NCI-H526 treated with DMSO at 0.1 percent for 48 hours (cell line): Measurements from ENCODE around the gene SH3BP4.
A peak's percentile ranks its signal among the peaks of the same experiment; 100 is the strongest.

ENCODE experiments used
- DNase-seq: peaks from one replicate; lab custom pipeline; 2025; lab: John Stamatoyannopoulos, UW

Gene SH3BP4, protein sequence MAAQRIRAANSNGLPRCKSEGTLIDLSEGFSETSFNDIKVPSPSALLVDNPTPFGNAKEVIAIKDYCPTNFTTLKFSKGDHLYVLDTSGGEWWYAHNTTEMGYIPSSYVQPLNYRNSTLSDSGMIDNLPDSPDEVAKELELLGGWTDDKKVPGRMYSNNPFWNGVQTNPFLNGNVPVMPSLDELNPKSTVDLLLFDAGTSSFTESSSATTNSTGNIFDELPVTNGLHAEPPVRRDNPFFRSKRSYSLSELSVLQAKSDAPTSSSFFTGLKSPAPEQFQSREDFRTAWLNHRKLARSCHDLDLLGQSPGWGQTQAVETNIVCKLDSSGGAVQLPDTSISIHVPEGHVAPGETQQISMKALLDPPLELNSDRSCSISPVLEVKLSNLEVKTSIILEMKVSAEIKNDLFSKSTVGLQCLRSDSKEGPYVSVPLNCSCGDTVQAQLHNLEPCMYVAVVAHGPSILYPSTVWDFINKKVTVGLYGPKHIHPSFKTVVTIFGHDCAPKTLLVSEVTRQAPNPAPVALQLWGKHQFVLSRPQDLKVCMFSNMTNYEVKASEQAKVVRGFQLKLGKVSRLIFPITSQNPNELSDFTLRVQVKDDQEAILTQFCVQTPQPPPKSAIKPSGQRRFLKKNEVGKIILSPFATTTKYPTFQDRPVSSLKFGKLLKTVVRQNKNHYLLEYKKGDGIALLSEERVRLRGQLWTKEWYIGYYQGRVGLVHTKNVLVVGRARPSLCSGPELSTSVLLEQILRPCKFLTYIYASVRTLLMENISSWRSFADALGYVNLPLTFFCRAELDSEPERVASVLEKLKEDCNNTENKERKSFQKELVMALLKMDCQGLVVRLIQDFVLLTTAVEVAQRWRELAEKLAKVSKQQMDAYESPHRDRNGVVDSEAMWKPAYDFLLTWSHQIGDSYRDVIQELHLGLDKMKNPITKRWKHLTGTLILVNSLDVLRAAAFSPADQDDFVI

DNA sequence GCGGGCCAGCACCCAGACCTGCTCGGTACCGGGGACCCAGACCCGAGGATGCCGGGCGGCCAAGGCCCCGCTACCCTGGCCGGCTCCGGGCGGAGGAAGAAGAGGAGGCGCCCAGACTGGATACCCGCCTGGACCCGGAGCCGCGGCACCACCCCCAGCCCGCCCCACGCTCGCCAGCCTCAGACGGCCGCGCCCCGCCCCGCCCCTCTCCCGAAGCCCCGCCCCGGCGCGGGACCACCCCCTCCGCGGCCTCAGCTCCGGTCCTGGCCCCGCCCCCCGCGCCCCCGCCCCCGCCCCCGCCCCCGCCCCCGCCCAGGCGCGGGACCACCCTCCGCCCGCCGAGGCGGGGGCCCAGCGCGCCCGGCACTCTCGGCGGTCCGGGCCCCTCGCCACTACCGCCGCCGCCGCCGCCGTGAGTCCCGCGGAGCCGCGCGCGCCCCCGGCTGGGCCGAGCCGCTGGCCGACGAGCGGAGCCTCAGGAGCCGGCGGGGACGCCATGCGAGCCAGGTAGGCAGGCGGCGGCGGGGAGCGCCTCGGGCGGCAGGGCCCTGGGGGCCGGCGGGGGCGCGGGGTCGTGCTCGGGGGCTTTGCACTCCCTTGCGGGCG, at the start of gene SH3BP4:
Gene SH3BP4, plus strand, starts transcription at position 354 of the 606 bp plus-strand sequence. CDS start 82,986 bp downstream, outside the sequence.
- peak; percentile 30 for DNase-seq

DNA sequence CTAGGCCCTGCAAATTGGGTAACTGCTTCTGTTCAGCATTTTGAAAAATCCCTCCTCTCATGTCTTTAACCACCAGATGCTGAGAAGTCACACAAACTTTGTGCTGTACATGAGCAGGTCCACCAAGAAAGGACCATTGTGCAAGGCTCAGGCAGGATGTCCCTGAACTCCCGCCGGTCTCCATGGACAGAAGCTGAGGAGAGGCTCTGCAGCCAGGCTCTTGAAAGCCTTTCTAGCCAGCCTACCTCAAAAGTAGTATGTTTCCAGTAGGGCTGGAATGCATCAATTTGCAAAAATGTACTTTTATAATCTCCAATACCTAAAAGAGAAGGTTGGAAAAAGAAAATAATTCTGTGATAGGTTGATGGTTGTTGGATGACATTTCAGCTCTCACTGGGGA, 47.0 kb upstream of the SH3BP4 start:
- DNase-seq, result no peak

DNA sequence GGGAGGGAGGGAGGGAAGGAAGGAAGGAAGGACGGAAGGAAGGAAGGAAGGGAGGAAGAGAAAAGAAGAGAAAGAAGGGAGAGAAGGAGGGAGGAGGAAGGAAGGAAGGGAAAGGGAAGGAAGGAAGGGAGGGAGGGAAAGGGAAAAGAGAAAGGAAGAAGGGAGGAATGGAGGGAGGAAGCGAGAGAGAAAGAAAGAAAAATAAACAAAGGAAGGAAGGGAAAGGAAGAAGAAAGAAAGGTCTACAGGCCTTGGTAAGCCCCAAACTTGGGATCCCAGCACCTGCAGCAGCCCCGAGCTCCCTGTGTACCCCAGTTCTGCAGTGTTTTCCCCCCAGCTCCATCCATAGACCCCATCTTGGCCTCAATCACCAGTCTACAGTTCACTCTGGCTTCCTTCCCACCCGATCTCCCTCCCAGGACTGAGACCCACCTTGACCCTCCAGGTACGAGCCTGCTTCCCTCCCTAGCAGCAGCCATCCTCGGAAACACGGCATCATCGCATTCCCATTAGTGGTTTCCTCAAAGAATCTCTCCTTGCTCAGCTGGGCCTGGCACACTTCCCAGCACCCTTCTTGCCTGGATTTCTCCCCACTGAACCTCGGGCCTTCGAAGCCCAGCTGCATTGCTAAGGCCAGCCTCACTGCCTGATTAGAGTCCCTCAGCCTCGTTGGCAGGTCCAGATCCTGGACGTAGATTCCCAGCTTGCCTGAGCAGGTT, 46.1 kb upstream of the SH3BP4 start:
- DNase-seq, result no peak

DNA sequence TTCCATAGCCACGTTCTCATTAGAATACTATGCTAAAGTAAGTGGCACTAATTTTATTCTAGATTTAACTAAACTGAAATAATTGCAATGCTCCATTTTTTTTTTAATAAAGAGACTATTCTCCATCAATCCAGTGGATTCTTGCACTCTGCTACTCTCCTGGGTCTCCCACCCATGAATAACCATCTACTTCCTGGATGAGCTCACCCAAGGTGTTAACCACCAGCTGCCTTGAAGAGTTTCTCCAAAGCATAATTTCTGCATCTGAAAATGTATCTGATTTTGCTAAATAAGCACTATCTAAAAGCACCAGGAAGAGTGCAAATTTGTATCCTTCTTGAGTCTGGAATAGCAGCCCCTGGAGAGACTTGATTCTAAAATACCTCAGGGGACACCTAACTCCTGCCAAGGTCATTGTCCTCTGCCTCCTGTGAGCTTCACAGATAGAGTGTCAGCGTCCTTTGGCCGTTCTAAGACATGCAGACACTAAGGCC, 41.6 kb upstream of the SH3BP4 start:
- DNase-seq, result no peak

DNA sequence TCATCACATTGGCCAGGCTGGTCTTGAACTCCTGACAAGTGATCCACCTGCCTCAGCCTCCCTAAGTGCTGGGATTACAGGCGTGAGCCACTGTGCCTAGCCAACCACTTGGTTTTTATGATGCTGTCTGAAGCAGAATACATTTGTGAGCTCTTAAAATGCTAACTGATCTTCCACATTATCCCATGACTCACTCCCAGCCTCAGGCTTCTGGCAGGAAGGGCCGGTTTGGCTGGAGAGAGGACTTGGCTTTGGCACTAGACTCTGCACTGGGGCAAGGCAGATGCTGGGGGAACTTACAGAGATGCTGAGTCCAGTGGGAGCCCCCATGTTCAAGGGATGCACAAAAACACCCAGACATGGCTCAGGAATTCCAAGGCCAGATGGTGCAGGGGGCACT, 40.5 kb upstream of the SH3BP4 start:
- no peak for DNase-seq

DNA sequence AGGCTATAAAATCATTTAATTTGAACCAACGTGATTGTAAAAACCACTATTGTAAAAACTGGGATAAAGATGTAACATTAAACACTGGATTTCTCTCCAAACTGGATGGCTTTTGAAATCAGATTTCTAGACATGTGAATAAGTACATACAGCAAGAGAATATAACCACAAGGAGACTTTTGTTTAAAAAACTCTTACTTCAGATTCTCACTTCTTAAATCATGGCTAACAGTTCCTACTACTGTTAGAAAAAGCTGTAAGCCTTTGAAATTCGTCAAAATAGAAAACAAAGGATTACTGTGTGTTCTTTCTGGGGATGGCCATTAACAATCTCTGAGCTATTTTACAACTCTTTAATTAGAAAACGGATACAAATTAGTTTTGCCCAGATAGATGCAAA, 39.4 kb upstream of the SH3BP4 start:
- no peak for DNase-seq

DNA sequence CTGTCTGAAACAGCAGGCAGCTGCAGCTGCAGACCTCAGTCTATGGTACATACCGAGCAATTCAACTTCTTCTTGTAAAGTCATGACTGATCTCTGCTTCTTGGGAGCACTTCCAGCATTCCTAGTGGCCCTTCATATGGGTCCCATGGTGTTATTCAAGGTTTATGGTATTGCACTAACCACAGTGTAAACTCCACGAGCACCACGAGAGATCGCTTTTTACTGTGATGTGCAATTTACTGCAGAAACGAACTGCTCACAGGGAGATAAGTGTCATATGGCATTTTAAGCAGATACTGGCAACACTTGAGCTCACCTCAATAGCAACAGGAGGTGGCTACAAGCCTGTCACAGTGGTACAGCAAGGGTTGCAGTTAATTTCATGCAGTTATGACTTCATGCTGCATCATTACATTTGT, 38.6 kb upstream of the SH3BP4 start:
- DNase-seq, result no peak

DNA sequence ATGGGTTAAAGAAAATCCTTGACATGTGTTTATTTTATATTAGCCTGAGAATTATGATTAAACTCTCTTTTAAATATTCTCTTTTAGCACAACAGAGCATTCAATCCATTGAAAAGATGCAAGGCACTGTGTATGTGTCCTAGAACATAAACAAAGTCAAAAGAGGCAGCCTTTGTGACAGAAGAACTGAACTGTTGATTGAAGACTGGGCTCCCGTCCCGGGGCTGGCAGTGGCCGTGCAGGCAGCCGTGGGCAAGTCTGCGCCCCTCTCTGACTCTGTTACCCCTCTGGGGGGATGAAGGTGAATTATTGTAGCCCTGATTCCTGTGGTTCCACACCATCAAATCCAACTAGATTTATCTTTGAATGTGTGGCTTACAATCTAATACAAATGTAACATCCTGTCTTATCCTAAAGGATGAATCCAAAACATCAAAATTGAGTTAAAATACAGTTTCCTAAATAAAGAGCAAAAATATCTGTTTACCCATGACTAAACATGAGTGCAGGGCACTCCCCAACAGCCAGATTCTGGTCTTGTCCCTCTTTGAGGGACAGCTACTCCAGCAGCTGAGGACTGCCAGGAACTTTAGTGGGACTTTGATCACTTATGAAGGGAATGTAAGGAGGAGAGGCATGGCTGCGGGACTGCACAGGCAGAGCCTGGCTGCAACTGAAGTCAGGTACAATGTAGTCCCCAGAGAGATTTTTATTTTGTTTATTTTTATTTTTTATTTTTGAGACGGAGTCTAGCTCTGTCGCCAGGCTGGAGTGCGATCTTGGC, 37.3 kb upstream of the SH3BP4 start:
- DNase-seq, result no peak

DNA sequence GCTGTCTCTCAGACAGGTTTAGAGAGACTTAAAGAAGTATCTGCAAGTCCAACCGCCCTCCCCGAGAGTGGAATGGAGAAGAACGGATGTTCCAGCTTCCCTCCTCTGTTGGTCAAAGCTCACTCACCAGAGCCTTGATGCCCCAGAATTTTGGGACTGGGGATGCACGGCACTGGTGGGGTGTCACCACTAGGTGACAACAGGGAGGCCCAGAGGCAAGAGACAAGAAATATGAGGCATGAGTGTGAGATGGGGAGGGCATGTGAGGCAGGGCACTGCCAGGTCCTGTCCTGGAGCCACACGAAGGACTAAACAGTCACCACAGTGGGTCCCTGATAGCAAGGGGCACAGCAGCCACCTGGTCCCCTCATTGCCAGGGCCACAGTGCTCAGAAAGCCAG, 35.1 kb upstream of the SH3BP4 start:
- no peak for DNase-seq

DNA sequence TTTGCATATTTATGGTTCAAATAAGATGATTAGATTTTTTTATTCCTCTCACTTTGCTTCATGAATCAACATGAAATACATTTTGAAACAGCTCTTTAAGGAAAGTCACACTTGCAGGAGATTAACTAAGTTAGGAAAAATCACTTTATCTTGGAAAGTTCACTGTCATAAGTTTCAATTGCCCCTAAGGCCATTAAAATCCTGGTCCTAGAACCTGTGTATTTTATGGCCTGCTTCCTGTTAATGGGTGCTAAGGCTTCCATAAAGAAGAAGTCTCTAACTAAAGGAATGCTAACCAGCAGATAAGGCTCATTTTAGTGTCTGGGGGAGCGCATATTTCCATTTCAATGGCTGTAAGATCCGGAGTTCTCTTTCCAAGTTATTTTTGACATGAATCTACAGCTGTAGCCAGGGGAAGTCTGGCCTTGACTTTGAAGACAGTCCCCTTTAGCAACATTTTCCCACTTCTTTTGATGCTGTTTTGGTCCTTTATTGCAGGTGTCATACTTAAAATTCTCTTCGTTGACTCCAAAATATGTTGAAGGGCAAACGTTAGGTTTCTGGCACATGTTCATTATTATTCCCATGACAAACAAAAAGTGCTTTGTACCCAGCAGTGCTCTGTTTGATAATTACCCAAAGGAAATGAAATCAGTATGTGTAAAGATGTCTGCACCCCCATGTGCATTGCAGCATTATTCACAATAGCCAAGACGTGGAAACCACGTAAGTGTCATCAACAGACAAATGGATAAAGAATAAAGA, 34.4 kb upstream of the SH3BP4 start:
- DNase-seq, result no peak

DNA sequence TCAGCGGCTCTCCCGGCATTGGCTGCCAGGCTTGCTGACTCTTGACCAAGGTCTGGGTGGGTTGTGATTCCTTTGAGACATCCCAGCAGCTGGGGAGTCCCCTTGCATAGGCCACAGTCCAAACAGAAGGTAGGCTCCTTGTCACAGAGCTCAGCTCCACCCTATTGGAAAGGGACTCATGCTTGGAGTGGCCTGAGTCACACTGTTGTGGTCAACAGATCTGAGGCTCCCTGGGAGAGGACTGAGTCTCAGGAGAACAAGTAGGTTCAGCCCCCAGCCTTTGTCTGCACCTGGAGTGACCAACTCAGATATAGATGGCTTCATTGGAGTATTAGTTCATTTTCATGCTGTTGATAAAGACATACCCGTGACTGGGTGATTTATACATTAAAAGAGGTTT, 32.1 kb upstream of the SH3BP4 start:
- no peak for DNase-seq

DNA sequence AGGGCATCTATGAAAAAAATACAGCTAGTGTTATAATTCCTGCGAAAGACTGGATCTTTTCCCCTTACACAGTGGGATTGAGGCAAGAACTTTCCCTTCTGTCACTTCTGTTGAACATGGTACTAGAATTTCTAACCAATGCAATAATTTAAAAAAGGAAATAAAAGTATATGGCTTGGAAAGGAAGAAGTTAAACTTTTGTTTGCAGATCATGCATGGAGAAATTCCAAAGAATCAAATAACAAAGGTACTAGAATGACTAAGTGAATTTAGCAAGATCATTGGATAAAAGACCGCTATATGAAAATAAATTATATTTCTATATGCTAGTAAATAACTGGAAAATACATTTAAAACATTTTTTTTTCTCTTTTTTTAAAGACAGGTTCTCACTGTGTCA, 31.0 kb upstream of the SH3BP4 start:
- no peak for DNase-seq

DNA sequence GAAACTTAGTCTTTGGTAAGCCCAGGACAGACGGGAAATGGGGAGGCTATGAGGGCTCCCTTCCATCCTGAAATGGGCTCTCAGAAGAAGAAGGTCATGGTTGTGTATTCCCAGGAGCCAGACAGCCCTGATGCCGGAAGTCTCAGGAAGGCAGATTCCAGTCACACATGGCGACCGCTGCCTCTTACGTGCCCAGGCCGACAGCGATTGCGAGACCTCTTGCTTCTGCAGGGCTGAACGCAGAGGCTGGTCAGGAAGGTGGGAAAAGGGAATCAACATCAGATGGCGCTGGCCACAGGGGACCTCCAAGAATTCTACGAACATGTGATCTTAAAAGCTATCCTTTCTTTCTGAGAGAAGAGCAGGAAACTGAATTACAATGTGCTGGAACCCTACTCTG, 22.8 kb upstream of the SH3BP4 start:
- no peak for DNase-seq

DNA sequence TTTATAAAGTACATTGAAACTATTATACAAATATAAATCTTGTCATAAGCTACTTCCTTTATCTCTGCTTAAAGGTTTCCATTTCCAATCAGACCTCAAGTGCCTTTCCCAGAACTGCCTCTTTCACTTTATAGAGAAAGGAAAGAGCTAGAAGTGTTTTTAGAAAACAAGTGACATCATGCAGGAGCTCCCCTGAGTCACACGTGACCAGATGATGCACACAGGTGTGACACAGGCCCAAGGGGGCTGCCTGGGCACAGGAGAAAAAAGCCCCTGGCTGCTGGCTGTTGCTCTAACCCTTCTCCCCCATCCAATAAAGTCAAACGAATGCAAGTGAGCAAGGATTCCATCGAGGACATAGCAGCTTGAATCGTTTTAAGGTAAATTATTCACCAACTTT, 21.4 kb upstream of the SH3BP4 start:
- no peak for DNase-seq

DNA sequence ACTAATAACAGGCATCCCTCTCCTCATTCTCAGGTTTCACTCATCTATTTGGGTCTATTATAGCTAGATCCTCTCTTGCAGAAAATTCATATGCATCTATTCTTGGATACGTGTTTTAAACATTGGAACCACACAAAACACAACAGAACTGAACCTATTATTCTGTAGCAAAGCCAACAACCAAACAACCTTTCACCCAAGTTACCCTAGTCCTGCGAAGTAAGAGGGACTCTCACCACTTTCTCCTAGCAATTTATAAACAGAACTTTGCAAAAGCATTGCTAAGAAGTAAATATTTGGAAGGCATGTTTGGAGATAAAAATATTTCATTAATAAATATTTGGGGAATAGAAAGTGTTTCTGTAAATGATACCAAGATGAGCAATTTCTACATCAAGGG, 20.4 kb upstream of the SH3BP4 start:
- no peak for DNase-seq

DNA sequence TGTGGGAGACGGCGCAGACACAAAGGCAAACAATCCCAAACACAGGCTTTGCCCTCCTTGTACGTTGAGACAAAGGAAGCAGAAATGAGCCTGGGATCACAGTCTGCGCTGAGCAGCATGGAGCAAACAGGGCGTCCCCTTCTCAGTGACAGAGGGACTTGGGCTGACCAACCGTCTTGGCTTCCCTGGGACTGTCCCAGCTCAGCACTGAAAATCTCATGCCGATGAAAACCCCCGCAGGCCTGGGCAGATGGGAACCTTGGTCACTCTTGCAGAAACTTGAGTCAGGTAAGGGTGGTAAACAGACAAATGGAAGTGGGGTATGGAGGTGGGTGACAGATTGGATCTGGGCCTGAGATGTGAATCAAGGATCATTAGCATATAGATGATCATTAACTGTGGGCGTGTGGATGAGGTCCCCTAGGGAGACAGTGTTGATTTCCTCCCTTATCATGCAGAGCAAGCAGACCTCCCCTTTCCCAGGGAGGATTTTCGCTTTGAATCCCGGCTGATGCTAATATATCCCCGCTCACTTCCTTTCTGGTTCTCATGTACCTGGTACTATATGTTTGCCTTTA, 19.1 kb upstream of the SH3BP4 start:
- DNase-seq, result no peak

DNA sequence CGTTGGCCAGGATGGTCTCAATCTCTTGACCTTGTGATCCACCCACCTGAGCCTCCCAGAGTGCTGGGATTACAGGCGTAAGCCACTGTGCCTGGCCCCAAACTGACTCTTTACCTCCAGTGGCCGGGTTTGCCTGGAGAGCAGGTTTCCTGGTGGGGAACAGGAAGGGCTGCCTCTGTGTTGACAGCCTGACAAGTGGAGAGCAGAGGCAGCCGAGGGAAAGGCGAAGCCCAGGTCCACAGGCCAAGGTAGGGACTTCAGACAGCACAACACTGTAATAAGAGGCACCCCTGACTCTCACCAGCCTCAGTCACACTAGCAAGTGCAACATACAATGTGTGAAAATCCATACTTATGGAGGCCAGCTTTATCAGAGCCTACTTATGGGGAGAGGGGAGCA, 16.5 kb upstream of the SH3BP4 start:
- DNase-seq, result no peak

DNA sequence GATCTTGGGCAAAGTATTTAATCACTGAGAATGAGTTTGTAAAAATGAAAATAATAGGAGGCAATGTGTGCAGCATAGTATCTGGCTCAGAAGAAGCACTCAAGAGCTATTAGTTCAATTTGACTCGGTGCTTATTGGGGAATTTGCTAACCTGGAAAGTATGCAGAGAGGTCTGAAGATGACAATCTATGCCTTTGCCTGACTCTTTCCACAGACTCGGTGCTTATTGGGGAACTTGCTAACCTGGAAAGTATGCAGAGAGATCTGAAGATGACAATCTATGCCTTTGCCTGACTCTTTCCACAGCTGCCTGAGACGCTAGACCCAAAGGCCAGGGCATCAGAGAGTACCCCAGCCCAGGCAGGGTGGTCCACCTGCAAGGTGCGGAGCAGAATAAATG, 12.2 kb upstream of the SH3BP4 start:
- no peak for DNase-seq

DNA sequence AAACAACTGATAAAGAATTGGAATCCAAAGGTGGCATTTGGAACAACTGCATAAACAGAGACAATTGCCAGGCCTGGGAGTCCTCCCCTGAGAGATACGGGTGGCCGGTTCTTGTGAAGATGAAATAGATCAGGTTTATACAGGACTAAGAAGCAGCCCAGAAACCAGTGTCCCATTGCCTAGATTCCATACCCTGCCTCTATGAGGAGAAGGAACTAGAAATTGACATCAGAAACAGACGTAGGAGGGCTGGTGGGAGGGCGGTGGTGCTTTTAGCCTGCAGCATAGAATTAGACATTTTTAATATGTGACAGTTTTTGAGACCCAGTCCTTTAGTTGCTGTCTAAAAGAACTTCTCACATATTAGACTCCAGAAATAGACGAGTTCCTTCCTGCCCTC, 11.8 kb upstream of the SH3BP4 start:
- no peak for DNase-seq

DNA sequence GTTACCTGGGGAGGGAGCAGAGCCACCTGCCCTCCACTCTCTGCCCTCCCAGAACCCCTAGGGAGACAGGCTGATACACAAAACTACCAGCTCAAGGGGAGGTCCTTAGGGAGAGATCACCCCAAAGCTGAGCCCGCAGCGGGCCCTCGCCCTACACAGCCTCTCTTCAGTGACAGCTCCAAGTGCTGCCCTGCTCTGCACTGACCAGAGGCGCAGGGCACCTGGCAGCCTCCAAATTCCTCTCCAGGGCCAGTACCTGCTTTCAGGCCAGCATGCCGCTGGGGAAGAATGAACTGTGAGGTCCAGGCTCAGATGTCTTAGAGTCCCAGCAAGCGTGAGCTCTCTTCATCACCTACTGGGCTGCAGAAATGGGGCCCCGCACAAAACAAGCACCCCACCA, 11.3 kb upstream of the SH3BP4 start:
- DNase-seq, result no peak
